PFSK-1 (cell line): Measurements from ENCODE around the gene KCNQ1.

Experiments
- POLR2AphosphoS5 ChIP-seq: IDR thresholded peaks from 2 replicates; pipeline ENCODE4 v1.6.1; 2012; ENCODE audit warnings: low read depth, mild to moderate bottlenecking, control low read depth, low read length, moderate library complexity
- TAF1 ChIP-seq: IDR thresholded peaks from 2 replicates; pipeline ENCODE4 v1.6.1; 2012; ENCODE audit warnings: low read length, control low read depth, borderline replicate concordance; ENCODE audit not compliant: insufficient read depth

GRCh38 chr11:2689651-2690575, 245.1 kb downstream of the KCNQ1 start:
- TF ChIP-seq POLR2AphosphoS5 (no peak), TAF1 (no peak)
